Measurements from ENCODE around the gene VWA5B1. TPM values are rescaled to one million over a fixed set of nuclear protein-coding genes. Genes with fewer than 3 reads are reported as not detected.

VWA5B1 gene
- total and polyA plus RNA-seq, 2 experiments from 2014 or later: 0.16 to 1.0 TPM

GRCh38 chr1:20312310-20312709 lies 21.6 kb downstream of the VWA5B1 start (continued):
- TF ChIP-seq JUNB (IDR thresholded peaks at IDR 0.05; ENCODE audit: unreplicated experiment) (no peak), EZH2phosphoT487 (IDR thresholded peaks at IDR 0.05; ENCODE audit: unreplicated experiment) (no peak)

GRCh38 chr1:20312818-20313217 lies 22.1 kb downstream of the VWA5B1 start:
- Histone ChIP-seq H3F3A (replicated peaks; ENCODE audit: low read depth) (no peaks in the 10 kb centered on the region), H3K79me2 (replicated peaks; ENCODE audit: insufficient read depth) (no peaks in the 10 kb centered on the region), H3K9me2 (ENCODE audit: insufficient read depth) (no peaks in the 10 kb centered on the region), H3K4me3 (no peak overlapping the region), H3K4me2 (no peak overlapping the region), H3K27ac (ENCODE audit: low read depth) (no peak overlapping the region), H2AFZ (no peak overlapping the region), H3K27me3 (ENCODE audit: insufficient read depth) (no peaks in the 10 kb centered on the region), H3K36me3 (ENCODE audit: insufficient read depth) (no peaks in the 10 kb centered on the region), H4K20me1 (replicated peaks; ENCODE audit: insufficient read depth) (no peaks in the 10 kb centered on the region), H3K4me1 (ENCODE audit: insufficient read depth) (no peaks in the 10 kb centered on the region)
- no peak for TF ChIP-seq CTCF (conservative IDR thresholded peaks at IDR 0.05; ENCODE audit: low read depth in 2 of 2)
- H3K27me3 Mint-ChIP-seq (ENCODE audit: insufficient read depth, low read depth, poor library complexity): peaks cover 2% of the 10 kb centered on the region
- H3K4me1 Mint-ChIP-seq: no peaks in the 10 kb centered on the region; the same call in 2 of the 3 replicates
- no peaks in the 10 kb centered on the region for H3K36me3 Mint-ChIP-seq (ENCODE audit: low read depth)
- H3K9me3 Mint-ChIP-seq: no peaks in the 10 kb centered on the region
- no peak for DNase-seq (ENCODE audit: low spot score)
- H3K27ac Mint-ChIP-seq: no peak overlapping the region
- H3K4me3 Mint-ChIP-seq: no peak overlapping the region
- ATAC-seq: no peak

- Histone ChIP-seq H3K36me3 (ENCODE audit: insufficient read depth) (no peaks in the 10 kb centered on the region), H3K79me2 (replicated peaks; ENCODE audit: insufficient read depth) (no peaks in the 10 kb centered on the region), H3K27me3 (ENCODE audit: insufficient read depth) (no peaks in the 10 kb centered on the region), H2AFZ (no peak overlapping the region), H3K4me3 (no peak overlapping the region), H3K4me1 (ENCODE audit: insufficient read depth) (no peaks in the 10 kb centered on the region), H3K9me2 (ENCODE audit: insufficient read depth) (no peaks in the 10 kb centered on the region), H4K20me1 (replicated peaks; ENCODE audit: insufficient read depth) (no peaks in the 10 kb centered on the region), H3F3A (replicated peaks; ENCODE audit: low read depth) (no peaks in the 10 kb centered on the region), H3K27ac (ENCODE audit: low read depth) (no peak overlapping the region), H3K4me2 (no peak overlapping the region)
- no peak for DNase-seq (ENCODE audit: low spot score)
- Mint-ChIP-seq H3K9me3 (no peaks in the 10 kb centered on the region), H3K27me3 (ENCODE audit: insufficient read depth, low read depth, poor library complexity) (peaks cover 8% of the 10 kb centered on the region), H3K36me3 (ENCODE audit: low read depth) (no peaks in the 10 kb centered on the region), H3K27ac (no peak overlapping the region), H3K4me1 (peaks cover 8% of the 10 kb centered on the region), H3K4me3 (no peak overlapping the region)
- ATAC-seq: no peak
- no peak for TF ChIP-seq NANOG (IDR thresholded peaks at IDR 0.05; ENCODE audit: borderline replicate concordance)
- no peak for TF ChIP-seq ETS1 (IDR thresholded peaks at IDR 0.05)
- no peak for TF ChIP-seq EZH2phosphoT487 (IDR thresholded peaks at IDR 0.05; ENCODE audit: unreplicated experiment)
- no peak for TF ChIP-seq CTCF (conservative IDR thresholded peaks at IDR 0.05; ENCODE audit: low read depth in 2 of 2)
- TF ChIP-seq JUNB (IDR thresholded peaks at IDR 0.05; ENCODE audit: unreplicated experiment): no peak
- TF ChIP-seq EZH2 (IDR thresholded peaks at IDR 0.05; ENCODE audit: low read depth, unreplicated experiment): no peak
- TF ChIP-seq REST (IDR thresholded peaks at IDR 0.05; ENCODE audit: unreplicated experiment): no peak
- TF ChIP-seq ZNF114 (CRISPR knock-in tag; IDR thresholded peaks at IDR 0.05): no peak
- no peak for TF ChIP-seq STAT1 (IDR thresholded peaks at IDR 0.05; ENCODE audit: unreplicated experiment)
- TF ChIP-seq POLR2AphosphoS5 (IDR thresholded peaks at IDR 0.05; ENCODE audit: low read depth): no peak
- no peak for TF ChIP-seq CREB1 (CRISPR knock-in tag; IDR thresholded peaks at IDR 0.05; ENCODE audit: low read depth)
Observed at GRCh38 chr1:20317471-20317870, 26.8 kb downstream of the VWA5B1 start.

Measured in GM23338 (cell line).